OCI-LY1 (cell line): ENCODE results near the gene MESD.

Experiments used
- H2AFZ ChIP-seq: fragments of 200-600 bp; sonication (generic), shearing (Covaris generic); 2 replicates; pipeline ENCODE4 v1.6.0; 2014; ENCODE audit warnings: antibody characterized with exemption, mild to moderate bottlenecking, low read length
- H3F3A ChIP-seq: fragments of 200-600 bp; sonication (generic), shearing (Covaris generic); 2 replicates; pipeline ENCODE4 v1.6.0; 2014; ENCODE audit warnings: mild to moderate bottlenecking, antibody characterized with exemption, low read length, moderate library complexity; ENCODE audit not compliant: insufficient read depth
- H3K27ac ChIP-seq: fragments of 200-600 bp; sonication (generic); 2 replicates; pipeline ENCODE4 v1.5.1; 2014; ENCODE audit warnings: low read length, mixed run types, mild to moderate bottlenecking, low read depth; ENCODE audit not compliant: poor library complexity, severe bottlenecking
- H3K27me3 ChIP-seq: fragments of 200-600 bp; sonication (generic); 2 replicates; pipeline ENCODE4 v1.6.0; 2014; ENCODE audit warnings: antibody characterized with exemption, mild to moderate bottlenecking, low read length, moderate library complexity; ENCODE audit not compliant: insufficient read depth
- H3K36me3 ChIP-seq: fragments of 200-600 bp; sonication (generic); 2 replicates; pipeline ENCODE4 v1.6.1; 2014; ENCODE audit warnings: mild to moderate bottlenecking, antibody characterized with exemption, low read length, moderate library complexity, mixed read lengths; ENCODE audit not compliant: insufficient read depth
- H3K4me1 ChIP-seq: fragments of 200-600 bp; sonication (generic); 2 replicates; pipeline ENCODE4 v1.5.1; 2014; ENCODE audit warnings: mild to moderate bottlenecking, low read length, moderate library complexity; ENCODE audit not compliant: insufficient read depth, severe bottlenecking
- H3K4me2 ChIP-seq: fragments of 200-600 bp; sonication (generic), shearing (Covaris generic); 2 replicates; pipeline ENCODE4 v1.6.1; 2014; ENCODE audit warnings: low read length
- H3K4me3 ChIP-seq: fragments of 200-600 bp; sonication (generic); 2 replicates; pipeline ENCODE4 v1.5.1; 2014; ENCODE audit warnings: low read length, low read depth, mild to moderate bottlenecking, mixed read lengths; ENCODE audit not compliant: poor library complexity, severe bottlenecking
- H3K79me2 ChIP-seq: fragments of 200-600 bp; shearing (Covaris generic); 2 replicates; pipeline ENCODE4 v1.6.1; 2016; ENCODE audit warnings: mixed run types, low read length, mixed read lengths; ENCODE audit not compliant: insufficient read depth
- H3K9ac ChIP-seq: fragments of 200-600 bp; sonication (generic), shearing (Covaris generic); 2 replicates; pipeline ENCODE4 v1.6.1; 2014; ENCODE audit warnings: mild to moderate bottlenecking, low read length, mixed read lengths
- H3K9me2 ChIP-seq: fragments of 200-600 bp; sonication (generic), shearing (Covaris generic); 2 replicates; pipeline ENCODE4 v1.6.1; 2014; ENCODE audit warnings: low read depth, mild to moderate bottlenecking, low read length, mixed read lengths
- H3K9me3 ChIP-seq: fragments of 200-600 bp; shearing (Covaris generic); 2 replicates; pipeline ENCODE4 v1.6.1; 2014; ENCODE audit warnings: low read length, mixed read lengths
- H4K20me1 ChIP-seq: fragments of 200-600 bp; sonication (generic), shearing (Covaris generic); 2 replicates; pipeline ENCODE4 v1.6.0; 2016; ENCODE audit warnings: mild to moderate bottlenecking, low read length; ENCODE audit not compliant: insufficient read depth
- EZH2 ChIP-seq: fragments of 200-600 bp; sonication (generic), shearing (Covaris generic); IDR thresholded peaks from 2 replicates; pipeline ENCODE4 v1.8.0; 2017; ENCODE audit warnings: borderline replicate concordance, mixed run types, mild to moderate bottlenecking, antibody characterized with exemption, low read length, moderate library complexity, mixed read lengths
- TF ChIP-seq, protein P1 (sequence below): fragments of 200-600 bp; sonication (generic), shearing (Covaris generic); IDR thresholded peaks from 2 replicates; pipeline ENCODE4 v1.5.1; 2017; ENCODE audit warnings: mild to moderate bottlenecking, antibody characterized with exemption, low read length, moderate library complexity, mixed read lengths

MESD gene

DNA sequence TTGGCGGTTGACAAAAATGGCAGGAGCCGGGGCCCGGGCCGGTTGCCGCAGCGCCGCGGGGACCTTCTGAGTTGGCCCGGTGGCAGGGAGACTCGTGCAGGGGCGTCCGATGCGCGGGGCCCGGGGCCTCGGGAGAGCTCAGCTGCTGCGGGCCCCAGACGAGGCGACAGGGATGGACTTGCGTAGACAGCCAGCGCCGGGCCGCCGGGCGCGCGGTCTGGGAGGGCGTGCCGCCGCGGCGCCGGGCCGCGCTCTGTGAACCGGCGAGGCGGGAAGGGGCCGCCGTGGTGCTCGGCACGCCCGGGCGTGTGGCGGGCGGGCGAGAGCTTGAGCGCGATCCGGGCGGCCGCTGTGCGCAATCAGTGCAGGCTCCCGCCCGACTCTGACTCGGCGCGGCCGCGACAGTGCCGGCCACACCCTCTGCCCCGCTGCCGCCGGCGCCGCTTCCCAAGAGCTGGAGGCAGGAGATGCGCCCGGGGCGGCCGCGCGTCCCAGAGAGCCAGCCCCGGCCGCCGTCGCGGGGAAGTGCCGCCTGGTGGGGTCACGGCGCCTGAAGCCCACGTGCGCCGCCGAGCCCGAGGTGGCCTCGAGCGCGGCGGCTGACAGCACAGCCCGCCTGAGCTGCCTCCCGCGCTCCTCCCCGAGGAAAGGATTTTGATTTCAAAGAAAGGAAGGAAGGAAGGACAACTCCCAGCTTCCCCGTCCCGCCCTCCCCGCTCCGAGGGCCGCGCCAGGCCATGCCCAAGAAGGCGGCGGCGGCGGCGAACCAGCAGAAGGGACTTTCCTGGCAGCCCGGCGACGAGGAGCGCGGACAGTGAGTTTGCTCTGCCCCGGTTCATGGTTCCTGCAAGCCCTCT is 11.8 kb upstream of the MESD start:
- H3K27ac ChIP-seq, result peak overlapping the region; percentile 33
- peaks cover 24% of the 10 kb centered on the region for H3K4me1 ChIP-seq
- peak overlapping the region; percentile 88 for H3K4me3 ChIP-seq
- H3K9me3 ChIP-seq, result no peaks in the 10 kb centered on the region
- H2AFZ ChIP-seq, result peak overlapping the region; percentile 32; the same call in 1 of the 2 replicates
- no peaks in the 10 kb centered on the region for H3K9me2 ChIP-seq
- peak overlapping the region; percentile 79 for H3K4me2 ChIP-seq
- peaks cover 23% of the 10 kb centered on the region for H3K36me3 ChIP-seq
- H3K27me3 ChIP-seq, result no peaks in the 10 kb centered on the region
- H3K9ac ChIP-seq, result peak overlapping the region; percentile 83
- peaks cover 4% of the 10 kb centered on the region; the same call in 1 of the 2 replicates for H4K20me1 ChIP-seq
- TF ChIP-seq EZH2, result no peak
- TF ChIP-seq, protein P1, sequence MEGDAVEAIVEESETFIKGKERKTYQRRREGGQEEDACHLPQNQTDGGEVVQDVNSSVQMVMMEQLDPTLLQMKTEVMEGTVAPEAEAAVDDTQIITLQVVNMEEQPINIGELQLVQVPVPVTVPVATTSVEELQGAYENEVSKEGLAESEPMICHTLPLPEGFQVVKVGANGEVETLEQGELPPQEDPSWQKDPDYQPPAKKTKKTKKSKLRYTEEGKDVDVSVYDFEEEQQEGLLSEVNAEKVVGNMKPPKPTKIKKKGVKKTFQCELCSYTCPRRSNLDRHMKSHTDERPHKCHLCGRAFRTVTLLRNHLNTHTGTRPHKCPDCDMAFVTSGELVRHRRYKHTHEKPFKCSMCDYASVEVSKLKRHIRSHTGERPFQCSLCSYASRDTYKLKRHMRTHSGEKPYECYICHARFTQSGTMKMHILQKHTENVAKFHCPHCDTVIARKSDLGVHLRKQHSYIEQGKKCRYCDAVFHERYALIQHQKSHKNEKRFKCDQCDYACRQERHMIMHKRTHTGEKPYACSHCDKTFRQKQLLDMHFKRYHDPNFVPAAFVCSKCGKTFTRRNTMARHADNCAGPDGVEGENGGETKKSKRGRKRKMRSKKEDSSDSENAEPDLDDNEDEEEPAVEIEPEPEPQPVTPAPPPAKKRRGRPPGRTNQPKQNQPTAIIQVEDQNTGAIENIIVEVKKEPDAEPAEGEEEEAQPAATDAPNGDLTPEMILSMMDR, result no peak
- H3K79me2 ChIP-seq, result no peaks in the 10 kb centered on the region
- 0 out of 2 replicates have a peak, but pooled peaks cover 3% of the 10 kb centered on the region for H3F3A ChIP-seq

DNA sequence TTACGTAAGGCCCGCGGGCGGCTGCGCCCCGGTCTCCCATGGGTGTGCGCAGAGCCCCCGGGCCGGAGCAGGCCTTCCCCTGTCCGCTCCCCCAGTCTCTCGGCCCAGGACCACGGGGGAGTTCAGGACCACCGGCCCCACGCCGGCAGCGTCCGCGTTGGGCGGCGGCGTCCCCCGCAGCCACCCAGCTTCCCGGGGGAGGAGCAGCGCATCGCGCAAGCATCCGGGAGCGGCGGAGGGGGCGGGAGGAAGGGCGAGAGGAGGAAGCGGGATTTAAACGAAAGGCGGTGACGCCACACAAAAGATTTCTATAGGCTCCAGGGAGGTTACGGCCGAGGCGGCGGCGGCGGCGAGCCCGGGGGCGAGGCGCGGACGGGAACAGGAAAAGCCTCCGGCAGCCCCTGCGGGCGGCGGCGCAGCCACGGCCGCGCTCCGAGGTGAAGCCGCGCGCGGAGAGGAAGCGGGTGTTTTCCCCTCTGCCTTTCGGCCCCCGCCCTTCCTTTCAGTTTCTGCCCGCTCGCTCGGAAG is 11.1 kb upstream of the MESD start, which contains the start of gene TLNRD1:
TSS of gene TLNRD1 (plus strand) at position 300 of the 528 bp plus-strand sequence. CDS start 1,349 bp downstream, outside the sequence.
- Histone ChIP-seq H3K4me3 (peak within 1 kb of the TSS; percentile 88), H3K79me2 (no peaks in the 10 kb centered on the region), H3K36me3 (peaks cover 23% of the 10 kb centered on the region), H2AFZ (peak within 1 kb of the TSS; percentile 32; the same call in 1 of the 2 replicates), H3K9ac (peak within 1 kb of the TSS; percentile 83), H3K9me3 (no peaks in the 10 kb centered on the region), H3K4me1 (peaks cover 24% of the 10 kb centered on the region), H3K27ac (peak within 1 kb of the TSS; percentile 45), H3K27me3 (no peaks in the 10 kb centered on the region), H3K9me2 (no peaks in the 10 kb centered on the region), H4K20me1 (peaks cover 4% of the 10 kb centered on the region; the same call in 1 of the 2 replicates), H3K4me2 (peak within 1 kb of the TSS; percentile 79), H3F3A (0 out of 2 replicates have a peak, but pooled peaks cover 3% of the 10 kb centered on the region)
- no peak for TF ChIP-seq EZH2
- TF ChIP-seq, protein P1, result no peak

DNA sequence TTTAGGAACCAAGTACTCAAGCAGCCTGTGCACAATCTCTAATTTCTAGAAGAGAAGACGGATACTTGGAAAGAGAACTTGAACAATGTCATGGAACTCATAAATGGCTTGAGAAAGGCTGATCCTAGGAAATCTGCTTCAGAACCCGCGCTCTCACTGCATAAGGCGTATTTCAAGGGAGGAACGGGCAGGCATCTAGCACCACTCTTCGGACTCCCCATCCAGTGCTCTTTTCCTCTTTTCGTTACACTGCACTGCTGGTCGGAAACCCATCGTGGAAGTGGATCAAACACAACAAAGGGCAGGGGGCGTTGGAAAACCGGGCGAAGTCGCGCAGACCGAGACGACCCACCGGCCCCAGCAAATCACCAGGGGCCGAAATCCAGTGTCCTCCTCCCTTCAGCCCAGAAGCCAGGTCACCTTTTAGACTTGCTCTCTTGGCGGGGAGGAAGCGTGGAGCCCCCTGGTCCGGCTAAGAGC is 10.6 kb upstream of the MESD start:
- H3K27me3 ChIP-seq, result no peaks in the 10 kb centered on the region
- H3K36me3 ChIP-seq, result peaks cover 23% of the 10 kb centered on the region
- peak overlapping the region; percentile 79 for H3K4me2 ChIP-seq
- H3K79me2 ChIP-seq, result no peaks in the 10 kb centered on the region
- H3K9me2 ChIP-seq, result no peaks in the 10 kb centered on the region
- H3F3A ChIP-seq, result 0 out of 2 replicates have a peak, but pooled peaks cover 3% of the 10 kb centered on the region
- peaks cover 24% of the 10 kb centered on the region for H3K4me1 ChIP-seq
- no peak overlapping the region for H2AFZ ChIP-seq
- H3K4me3 ChIP-seq, result peak overlapping the region; percentile 88
- H3K9ac ChIP-seq, result peak overlapping the region; percentile 83
- peaks cover 4% of the 10 kb centered on the region; the same call in 1 of the 2 replicates for H4K20me1 ChIP-seq
- no peaks in the 10 kb centered on the region for H3K9me3 ChIP-seq
- TF ChIP-seq, protein P1, result no peak
- TF ChIP-seq EZH2, result no peak
- peak overlapping the region; percentile 45 for H3K27ac ChIP-seq
